Measurements from ENCODE around the gene EGLN1. TPM values are rescaled to one million over a fixed set of nuclear protein-coding genes. Genes with fewer than 3 reads are reported as not detected.
"Not testable (repeated sequence)": the region's sequence is repeated elsewhere in the genome, so short reads cannot be mapped to it uniquely, and the experiment has no call there.

EGLN1 gene
- total RNA-seq, 4 donors from 2014 or later: 17.6 to 65.1 (median 47.4) TPM

GRCh38 chr1:231460614-231461013 lies 38.5 kb upstream of the EGLN1 start:
- TF ChIP-seq POLR2A (IDR thresholded peaks at IDR 0.05) (no peak), CTCF (IDR thresholded peaks at IDR 0.05) (no peak)
- no peaks in the 10 kb centered on the region for H3K9me3 ChIP-seq
- no peaks in the 10 kb centered on the region for H3K4me1 ChIP-seq
- DNase-seq: no peak
- H3K27me3 ChIP-seq: no peaks in the 10 kb centered on the region
- no peak overlapping the region for H3K4me3 ChIP-seq
- H3K36me3 ChIP-seq: no peaks in the 10 kb centered on the region
- H3K27ac ChIP-seq: no peak overlapping the region
- intact Hi-C loops (cut with DNase I; ENCODE audit: low total_unique reads): no loop called here

GRCh38 chr1:231459438-231459837 lies 37.4 kb upstream of the EGLN1 start:
- H3K9me3 ChIP-seq; H3K27ac ChIP-seq; intact Hi-C loops (cut with DNase I; ENCODE audit: low total_unique reads); H3K36me3 ChIP-seq; H3K27me3 ChIP-seq; H3K4me1 ChIP-seq; H3K4me3 ChIP-seq; DNase-seq: not testable (repeated sequence)

DNA sequence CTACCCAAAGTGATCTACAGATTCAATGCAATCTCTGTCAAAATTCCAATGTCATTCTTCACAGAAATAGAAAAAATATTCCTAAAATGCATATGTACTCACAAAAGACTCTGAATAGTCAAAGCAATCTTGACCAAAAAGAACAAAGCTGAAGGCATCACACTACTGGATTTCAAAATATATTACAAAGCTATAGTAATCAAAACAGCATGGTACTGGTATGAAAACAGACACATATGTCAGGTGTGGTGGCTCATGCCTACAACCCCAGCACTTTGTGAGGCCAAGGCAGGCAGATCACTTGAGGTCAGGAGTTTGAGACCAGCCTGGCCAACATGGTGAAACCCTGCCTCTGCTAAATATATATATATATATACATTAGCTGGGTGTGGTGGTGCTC lies 35.9 kb upstream of the EGLN1 start:
- H3K9me3 ChIP-seq; H3K4me3 ChIP-seq; H3K36me3 ChIP-seq; intact Hi-C loops (cut with DNase I; ENCODE audit: low total_unique reads); DNase-seq; H3K27ac ChIP-seq; H3K4me1 ChIP-seq; H3K27me3 ChIP-seq: not testable (repeated sequence)

- H3K27ac ChIP-seq; intact Hi-C loops (cut with DNase I; ENCODE audit: low total_unique reads): not testable (repeated sequence)
These were observed 32.0 kb upstream of the EGLN1 start for GRCh38 chr1:231454133-231454532.

DNA sequence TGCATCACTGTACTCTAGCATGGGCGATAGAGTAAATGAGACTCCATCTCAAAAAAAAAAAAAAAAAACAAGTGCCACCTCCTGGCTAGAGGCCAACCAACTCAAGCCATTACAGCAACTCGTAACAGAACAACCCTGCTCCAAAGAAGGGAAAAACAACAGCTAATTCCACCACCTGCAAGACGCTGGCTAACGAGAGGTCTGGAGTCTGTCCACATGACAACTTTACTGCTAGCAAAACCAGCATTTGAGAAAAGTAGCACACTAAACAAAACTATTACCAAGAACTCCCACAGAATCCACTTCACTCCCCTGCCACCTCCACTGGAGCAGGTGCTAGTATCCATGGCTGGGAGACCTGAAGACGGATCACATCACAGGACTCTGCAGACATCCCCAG lies 24.1 kb upstream of the EGLN1 start:
- intact Hi-C loops (cut with DNase I; ENCODE audit: low total_unique reads): no loop called here
- TF ChIP-seq CTCF (IDR thresholded peaks at IDR 0.05) (no peak), POLR2A (IDR thresholded peaks at IDR 0.05) (no peak)
- no peaks in the 10 kb centered on the region for H3K9me3 ChIP-seq
- no peak for DNase-seq
- H3K27ac ChIP-seq: no peak overlapping the region
- no peaks in the 10 kb centered on the region for H3K36me3 ChIP-seq
- H3K27me3 ChIP-seq: no peaks in the 10 kb centered on the region
- no peaks in the 10 kb centered on the region for H3K4me1 ChIP-seq
- H3K4me3 ChIP-seq: no peak overlapping the region

More at GRCh38 chr1:231454133-231454532, 32.0 kb upstream of the EGLN1 start:
- not testable (repeated sequence) for H3K4me3 ChIP-seq, H3K36me3 ChIP-seq, H3K9me3 ChIP-seq, H3K4me1 ChIP-seq, H3K27me3 ChIP-seq, DNase-seq

DNA sequence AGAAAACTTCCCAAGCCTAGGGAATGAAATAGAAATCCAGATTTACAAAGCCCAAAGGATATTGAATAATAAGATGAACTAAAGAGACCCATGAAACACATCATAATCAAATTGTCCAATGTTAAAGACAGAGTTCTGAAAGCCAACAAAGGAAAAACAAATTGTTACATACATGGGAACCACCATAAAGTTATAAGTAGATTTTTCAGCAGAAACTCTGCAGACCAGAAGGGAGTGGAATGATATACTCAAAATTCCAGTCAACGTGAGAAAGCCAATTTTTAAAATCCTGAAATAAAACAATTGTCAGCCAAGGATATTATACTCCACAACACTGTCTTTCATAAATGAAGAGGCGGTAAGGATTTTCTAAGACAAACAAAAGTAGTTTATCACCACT lies 22.0 kb upstream of the EGLN1 start:
- no peaks in the 10 kb centered on the region for H3K36me3 ChIP-seq
- no peak overlapping the region for H3K4me3 ChIP-seq
- intact Hi-C loops (cut with DNase I; ENCODE audit: low total_unique reads): no loop called here
- TF ChIP-seq POLR2A (IDR thresholded peaks at IDR 0.05) (no peak), CTCF (IDR thresholded peaks at IDR 0.05) (no peak)
- no peaks in the 10 kb centered on the region for H3K27me3 ChIP-seq
- no peaks in the 10 kb centered on the region for H3K4me1 ChIP-seq
- DNase-seq: no peak
- no peak overlapping the region for H3K27ac ChIP-seq
- H3K9me3 ChIP-seq: no peaks in the 10 kb centered on the region

DNA sequence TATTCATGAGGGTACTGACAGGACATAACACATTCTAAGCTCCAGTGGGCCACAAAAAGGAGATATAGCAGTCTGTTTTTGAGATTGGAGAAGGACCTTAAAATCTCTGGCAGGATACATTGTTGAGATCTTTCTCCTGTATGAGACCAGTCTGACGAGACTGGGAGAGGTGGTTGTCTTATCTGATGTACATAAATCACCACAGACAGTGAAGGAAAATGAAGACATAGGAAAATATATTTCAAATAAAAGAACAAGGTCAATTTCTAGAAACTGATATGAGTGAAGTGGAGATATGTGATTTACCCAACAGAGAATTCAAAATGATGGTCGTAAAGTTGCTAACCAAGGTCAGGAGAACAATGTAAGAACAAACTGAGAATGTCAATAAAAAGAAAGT lies 21.3 kb upstream of the EGLN1 start:
- Histone ChIP-seq H3K4me1 (no peaks in the 10 kb centered on the region), H3K9me3 (no peaks in the 10 kb centered on the region), H3K27me3 (no peaks in the 10 kb centered on the region), H3K27ac (no peak overlapping the region), H3K36me3 (no peaks in the 10 kb centered on the region), H3K4me3 (no peak overlapping the region)
- no peak for TF ChIP-seq CTCF (IDR thresholded peaks at IDR 0.05)
- no peak for TF ChIP-seq POLR2A (IDR thresholded peaks at IDR 0.05)
- intact Hi-C loops (cut with DNase I; ENCODE audit: low total_unique reads): no loop called here
- DNase-seq: no peak
